CD4-positive, alpha-beta T cell (primary cell): ENCODE results near the gene SMIM14. TPM values are rescaled to one million over a fixed set of nuclear protein-coding genes. Genes with fewer than 3 reads are reported as not detected.

Experiments
- ATAC-seq: fragments of 200-7000 bp; cut with Tn5 transposase; one replicate; pipeline ENCODE4 v1.10.0; 2022; ENCODE audit warnings: mild to moderate bottlenecking; ENCODE audit not compliant: poor library complexity
- CTCF ChIA-PET: fragments of 350-600 bp; sonication (Branson Sonifier 250); formaldehyde crosslinking; loops from one replicate; lab custom pipeline; 2021; ENCODE audit warnings: antibody characterized with exemption, inconsistent platforms; lab: Charles Lee
- POLR2A ChIA-PET: fragments of 350-600 bp; sonication (Branson Sonifier 250); formaldehyde crosslinking; loops from one replicate; lab custom pipeline; 2021; ENCODE audit warnings: antibody characterized with exemption, inconsistent platforms; lab: Charles Lee
- DNase-seq, 14 experiments: peaks; one replicate each; pipeline ENCODE4 v3.0.0-alpha.2; 2013 to 2020; ENCODE audit warnings: mixed read lengths in 2 of 14
- H3K27ac ChIP-seq, 2 donors: one replicate each; pipeline versions ENCODE4 v1.5.1 to v1.7.0; 2013; ENCODE audit warnings: low read length in 2 of 2, low read depth in 1 of 2, mild to moderate bottlenecking in 1 of 2
- H3K27me3 ChIP-seq, 2 experiments: 1 replicate in 1 of 2; 2 replicates in 1 of 2; pipeline versions ENCODE4 v1.6.1 to v1.7.0; 2013; ENCODE audit warnings: low read length in 2 of 2, control low read depth in 1 of 2, mild to moderate bottlenecking in 1 of 2, moderate library complexity in 1 of 2; ENCODE audit not compliant: insufficient read depth in 2 of 2, control insufficient read depth in 1 of 2
- H3K36me3 ChIP-seq: one replicate; pipeline ENCODE4 v1.6.1; 2013; ENCODE audit warnings: low read length, control low read depth; ENCODE audit not compliant: insufficient read depth
- H3K4me1 ChIP-seq: one replicate; pipeline ENCODE4 v1.6.1; 2013; ENCODE audit warnings: low read length, control low read depth; ENCODE audit not compliant: insufficient read depth
- H3K4me3 ChIP-seq: one replicate; pipeline ENCODE4 v1.5.1; 2013; ENCODE audit warnings: mild to moderate bottlenecking, low read length, moderate library complexity
- H3K9me3 ChIP-seq, 2 experiments: 1 replicate in 1 of 2; 2 replicates in 1 of 2; pipeline versions ENCODE4 v1.6.1 to v1.7.0; 2013; ENCODE audit warnings: low read length in 2 of 2, mild to moderate bottlenecking in 2 of 2, control low read depth in 1 of 2, moderate library complexity in 1 of 2; ENCODE audit not compliant: control insufficient read depth in 1 of 2, insufficient read depth in 1 of 2
- H3K27ac Mint-ChIP-seq: one replicate; pipeline ENCODE4 v1.8.0; 2020; ENCODE audit warnings: mixed read lengths
- H3K27me3 Mint-ChIP-seq: one replicate; pipeline ENCODE4 v1.8.0; 2021; ENCODE audit warnings: mixed read lengths
- H3K36me3 Mint-ChIP-seq: one replicate; pipeline ENCODE4 v1.8.0; 2021; ENCODE audit warnings: low read depth, mixed read lengths
- H3K4me1 Mint-ChIP-seq: one replicate; pipeline ENCODE4 v1.8.0; 2021; ENCODE audit warnings: low read depth, mixed read lengths
- H3K4me3 Mint-ChIP-seq: one replicate; pipeline ENCODE4 v1.8.0; 2020; ENCODE audit warnings: mild to moderate bottlenecking, mixed read lengths
- H3K9me3 Mint-ChIP-seq: one replicate; pipeline ENCODE4 v1.8.0; 2020; ENCODE audit warnings: mixed read lengths
- intact Hi-C, 2 experiments: fragments of 100-400 bp; cut with DNase I in 1 of 2; cut with micrococcal nuclease in 1 of 2; formaldehyde crosslinking; loops; one replicate each; pipeline versions ENCODE4 v1.15.1 to v1.9.0; 2023 to 2025; cut with DNase I, micrococcal nuclease
- total RNA-seq, 174 experiments: library from RNA in 2 of 174; stranded (reverse) in 2 of 174; gene quantifications; one replicate each; pipeline ENCODE4 v1.2.3 and lab custom pipeline; 2021 to 2026
- TF ChIP-seq, protein P1 (sequence below): fragments of 200-600 bp; IDR thresholded peaks from one replicate; pipeline ENCODE4 v1.8.0; 2022; ENCODE audit warnings: antibody characterized with exemption, mild to moderate bottlenecking

SMIM14 gene
- total RNA-seq, 2 experiments from 2014 or later = 2.0 to 3.1 TPM

DNA sequence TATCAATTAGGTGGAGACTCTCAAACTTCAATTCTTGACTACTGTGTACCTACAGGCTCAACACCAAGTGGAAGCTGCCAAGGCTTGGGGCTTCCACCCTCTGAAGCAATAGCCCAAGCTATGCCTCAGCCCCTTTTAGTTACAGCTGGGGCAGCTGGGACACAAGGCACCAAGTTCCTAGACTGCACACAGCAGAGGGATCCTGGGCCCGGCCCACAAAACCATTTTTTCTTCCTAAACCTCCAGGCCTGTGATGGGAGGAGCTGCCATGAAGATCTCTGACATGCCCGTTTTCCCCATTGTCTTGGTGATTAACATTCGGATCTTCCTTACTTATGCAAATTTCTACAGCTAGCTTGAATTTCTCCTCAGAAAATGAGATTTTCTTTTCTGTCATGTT is 108.0 kb downstream of the SMIM14 start:
- Mint-ChIP-seq H3K4me1 (peaks cover 18% of the 10 kb centered on the region), H3K27me3 (no peaks in the 10 kb centered on the region), H3K27ac (no peak overlapping the region), H3K9me3 (peaks cover 3% of the 10 kb centered on the region), H3K4me3 (peak overlapping the region; percentile 36), H3K36me3 (peaks cover 41% of the 10 kb centered on the region)
- intact Hi-C loops = no loop called here
- POLR2A ChIA-PET = no interaction called here
- Histone ChIP-seq H3K27ac (no peak overlapping the region), H3K4me3 (no peak overlapping the region), H3K36me3 (no peaks in the 10 kb centered on the region), H3K9me3 (peaks cover 11 to 13% of the 10 kb centered on the region in 2 experiments), H3K27me3 (no peaks in the 10 kb centered on the region), H3K4me1 (peaks cover 22% of the 10 kb centered on the region)
- TF ChIP-seq, protein P1, sequence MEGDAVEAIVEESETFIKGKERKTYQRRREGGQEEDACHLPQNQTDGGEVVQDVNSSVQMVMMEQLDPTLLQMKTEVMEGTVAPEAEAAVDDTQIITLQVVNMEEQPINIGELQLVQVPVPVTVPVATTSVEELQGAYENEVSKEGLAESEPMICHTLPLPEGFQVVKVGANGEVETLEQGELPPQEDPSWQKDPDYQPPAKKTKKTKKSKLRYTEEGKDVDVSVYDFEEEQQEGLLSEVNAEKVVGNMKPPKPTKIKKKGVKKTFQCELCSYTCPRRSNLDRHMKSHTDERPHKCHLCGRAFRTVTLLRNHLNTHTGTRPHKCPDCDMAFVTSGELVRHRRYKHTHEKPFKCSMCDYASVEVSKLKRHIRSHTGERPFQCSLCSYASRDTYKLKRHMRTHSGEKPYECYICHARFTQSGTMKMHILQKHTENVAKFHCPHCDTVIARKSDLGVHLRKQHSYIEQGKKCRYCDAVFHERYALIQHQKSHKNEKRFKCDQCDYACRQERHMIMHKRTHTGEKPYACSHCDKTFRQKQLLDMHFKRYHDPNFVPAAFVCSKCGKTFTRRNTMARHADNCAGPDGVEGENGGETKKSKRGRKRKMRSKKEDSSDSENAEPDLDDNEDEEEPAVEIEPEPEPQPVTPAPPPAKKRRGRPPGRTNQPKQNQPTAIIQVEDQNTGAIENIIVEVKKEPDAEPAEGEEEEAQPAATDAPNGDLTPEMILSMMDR = no peak
- ATAC-seq = no peak
- DNase-seq = no peak
- CTCF ChIA-PET = no interaction called here

DNA sequence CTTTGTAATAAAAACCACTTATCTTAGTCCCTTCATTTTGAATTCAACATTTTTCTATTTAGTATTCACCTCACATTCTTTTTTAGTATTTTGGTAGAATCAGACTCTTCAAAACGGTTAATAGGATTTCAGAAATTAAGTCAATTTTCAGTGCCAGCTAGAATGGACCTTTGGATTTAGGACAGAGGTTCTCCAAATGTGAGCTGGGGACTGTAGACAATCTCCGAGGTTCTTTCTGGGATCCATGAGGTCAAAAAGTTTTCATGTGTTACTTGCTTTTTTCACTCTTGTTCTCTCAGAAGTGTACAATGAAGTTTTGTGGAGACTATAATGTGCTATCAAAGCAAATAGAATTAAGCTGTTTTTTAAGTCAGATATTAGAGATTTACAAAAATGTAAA is 109.1 kb downstream of the SMIM14 start:
- no peak for ATAC-seq
- Mint-ChIP-seq H3K27me3 (no peaks in the 10 kb centered on the region), H3K4me3 (peak overlapping the region; percentile 66), H3K4me1 (peaks cover 22% of the 10 kb centered on the region), H3K9me3 (peaks cover 3% of the 10 kb centered on the region), H3K36me3 (peaks cover 38% of the 10 kb centered on the region), H3K27ac (peak overlapping the region; percentile 42)
- Histone ChIP-seq H3K4me3 (no peak overlapping the region), H3K4me1 (peaks cover 22% of the 10 kb centered on the region), H3K36me3 (no peaks in the 10 kb centered on the region), H3K27me3 (no peaks in the 10 kb centered on the region), H3K27ac (no peak overlapping the region), H3K9me3 (peaks cover 11 to 13% of the 10 kb centered on the region in 2 experiments)
- ChIA-PET CTCF (no interaction called here), POLR2A (interaction anchor here (1.1 kb wide), 1 partner anchor 108 kb away, joined by 3 read pairs; no protein-coding TSS in a partner anchor)
- TF ChIP-seq, protein P1 = no peak
- intact Hi-C loops = loop anchor here in 1 of 2 experiments (5.0 to 10.0 kb wide), 6 partner anchors 165 to 1702 kb away; partner anchors contain the start of genes PDS5A, PGM2, RFC1 and UBE2K
- DNase-seq = no peak

DNA sequence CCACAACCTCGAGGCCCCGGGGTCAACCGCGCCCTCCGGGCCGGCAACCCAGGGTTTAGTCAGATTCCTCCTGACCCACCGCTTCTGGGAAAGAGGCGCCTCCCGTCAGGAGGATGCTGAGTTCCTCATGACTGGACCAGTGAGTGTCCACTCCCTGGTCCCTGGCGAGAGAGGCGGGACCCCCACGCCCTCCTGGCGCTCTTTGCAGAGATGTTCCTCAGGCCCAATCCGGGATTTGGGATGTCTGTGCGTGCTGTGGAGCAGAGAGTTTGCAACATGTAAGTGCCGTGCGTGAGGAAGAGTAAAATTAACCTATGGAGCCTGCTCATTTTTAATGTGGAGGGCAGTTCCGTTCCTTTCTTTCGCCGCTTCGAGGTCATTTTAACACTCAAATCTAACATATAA is 110.6 kb downstream of the SMIM14 start:
- H3K4me1 ChIP-seq = peaks cover 22% of the 10 kb centered on the region
- Mint-ChIP-seq H3K4me1 (peaks cover 22% of the 10 kb centered on the region), H3K4me3 (peak overlapping the region; percentile 98), H3K36me3 (peaks cover 32% of the 10 kb centered on the region), H3K27me3 (no peaks in the 10 kb centered on the region), H3K27ac (peak overlapping the region; percentile 76), H3K9me3 (peaks cover 3% of the 10 kb centered on the region)
- intact Hi-C loops = loop anchor here in 1 of 2 experiments (5.0 to 10.0 kb wide), 6 partner anchors 163 to 1701 kb away; partner anchors contain the start of genes PDS5A, PGM2, RFC1 and UBE2K
- peaks cover 11 to 13% of the 10 kb centered on the region in 2 experiments for H3K9me3 ChIP-seq
- TF ChIP-seq, protein P1 = no peak
- peak in 2 of 14 experiments; percentile 1 for DNase-seq
- H3K4me3 ChIP-seq = peak overlapping the region; percentile 98
- ChIA-PET POLR2A (interaction anchor here (1.1 to 3.0 kb wide), 7 partner anchors 8 to 528 kb away, joined by 3 to 42 read pairs (median 5); partner anchors contain the start of genes LIAS, PDS5A, RPL9 and SMIM14), CTCF (interaction anchor here (0.6 to 0.9 kb wide), 2 partner anchors 18 to 168 kb away, joined by 3 to 4 read pairs; no protein-coding TSS in a partner anchor)
- peak; percentile 0 for ATAC-seq
- no peaks in the 10 kb centered on the region for H3K36me3 ChIP-seq
- H3K27me3 ChIP-seq = no peaks in the 10 kb centered on the region
- peak overlapping the region in 1 of 2 donors; percentile 47 for H3K27ac ChIP-seq
